Measurements from ENCODE around the gene RHOC.

The RHOC gene

GRCh38 chr1:112704391-112704933, 2.5 kb downstream of the RHOC start:
- in situ Hi-C loops (cut with MboI; ENCODE audit: low sequenced_read_pairs), result no loop called here

GRCh38 chr1:112703706-112704105, 3.2 kb downstream of the RHOC start:
- in situ Hi-C loops (cut with MboI; ENCODE audit: low sequenced_read_pairs), result no loop called here

- in situ Hi-C loops (cut with MboI; ENCODE audit: low sequenced_read_pairs), result no loop called here
Measured at GRCh38 chr1:112702420-112703261, 4.3 kb downstream of the RHOC start.

GRCh38 chr1:112702067-112702395, 4.9 kb downstream of the RHOC start:
- in situ Hi-C loops (cut with MboI; ENCODE audit: low sequenced_read_pairs), result no loop called here

GRCh38 chr1:112701227-112702066, 5.5 kb downstream of the RHOC start:
- in situ Hi-C loops (cut with MboI; ENCODE audit: low sequenced_read_pairs), result no loop called here

- in situ Hi-C loops (cut with MboI; ENCODE audit: low sequenced_read_pairs), result no loop called here
Measured at GRCh38 chr1:112700290-112701226, 6.4 kb downstream of the RHOC start.

GRCh38 chr1:112699425-112700144, 7.3 kb downstream of the RHOC start:
- in situ Hi-C loops (cut with MboI; ENCODE audit: low sequenced_read_pairs), result no loop called here

- in situ Hi-C loops (cut with MboI; ENCODE audit: low sequenced_read_pairs), result no loop called here
Measured at GRCh38 chr1:112698366-112699310, 8.3 kb downstream of the RHOC start.

- in situ Hi-C loops (cut with MboI; ENCODE audit: low sequenced_read_pairs), result no loop called here
Measured at GRCh38 chr1:112697781-112698201, 9.1 kb downstream of the RHOC start.

GRCh38 chr1:112696578-112697314, 10.2 kb downstream of the RHOC start:
- in situ Hi-C loops (cut with MboI; ENCODE audit: low sequenced_read_pairs), result no loop called here

GRCh38 chr1:112695276-112695675, 11.7 kb downstream of the RHOC start:
- in situ Hi-C loops (cut with MboI; ENCODE audit: low sequenced_read_pairs), result no loop called here

- in situ Hi-C loops (cut with MboI; ENCODE audit: low sequenced_read_pairs), result no loop called here
Measured at GRCh38 chr1:112694363-112694929, 12.5 kb downstream of the RHOC start.

GRCh38 chr1:112693821-112694220, 13.1 kb downstream of the RHOC start:
- in situ Hi-C loops (cut with MboI; ENCODE audit: low sequenced_read_pairs), result no loop called here

- in situ Hi-C loops (cut with MboI; ENCODE audit: low sequenced_read_pairs), result no loop called here
Measured at GRCh38 chr1:112692681-112693080, 14.2 kb downstream of the RHOC start.

GRCh38 chr1:112689842-112690237, 17.1 kb downstream of the RHOC start:
- in situ Hi-C loops (cut with MboI; ENCODE audit: low sequenced_read_pairs), result no loop called here

GRCh38 chr1:112689196-112689841, 17.6 kb downstream of the RHOC start:
- in situ Hi-C loops (cut with MboI; ENCODE audit: low sequenced_read_pairs), result no loop called here

GRCh38 chr1:112688781-112689193, 18.1 kb downstream of the RHOC start:
- in situ Hi-C loops (cut with MboI; ENCODE audit: low sequenced_read_pairs), result no loop called here
